H9 (cell line): Measurements from ENCODE around the gene INHBC. TPM values are rescaled to one million over a fixed set of nuclear protein-coding genes. Genes with fewer than 3 reads are reported as not detected.

Source experiments
- DNase-seq: peaks from one replicate; pipeline ENCODE4 v3.0.0-alpha.2; 2017
- H2AFZ ChIP-seq: one replicate; pipeline ENCODE4 v1.6.1; 2013; ENCODE audit warnings: mild to moderate bottlenecking, low read length, control low read depth, moderate library complexity
- H2AK5ac ChIP-seq: 2 replicates; pipeline ENCODE4 v1.6.1; 2013; ENCODE audit warnings: low read length, control low read depth, mixed read lengths; ENCODE audit not compliant: insufficient read length
- H2BK120ac ChIP-seq: one replicate; pipeline ENCODE4 v1.6.1; 2013; ENCODE audit warnings: low read depth, mild to moderate bottlenecking, low read length, control low read depth, inconsistent platforms; ENCODE audit not compliant: poor library complexity, severe bottlenecking
- H2BK12ac ChIP-seq: 2 replicates; pipeline ENCODE4 v1.6.1; 2013; ENCODE audit warnings: low read length, control low read depth, mixed read lengths, low read depth; ENCODE audit not compliant: insufficient read length
- H2BK15ac ChIP-seq: 2 replicates; pipeline ENCODE4 v1.6.1; 2013; ENCODE audit warnings: low read depth, low read length, control low read depth
- H2BK20ac ChIP-seq: one replicate; pipeline ENCODE4 v1.6.1; 2013; ENCODE audit warnings: low read depth, mild to moderate bottlenecking, low read length, control low read depth, inconsistent platforms; ENCODE audit not compliant: poor library complexity, severe bottlenecking
- H2BK5ac ChIP-seq: 2 replicates; pipeline ENCODE4 v1.6.1; 2013; ENCODE audit warnings: low read length, control low read depth, mixed read lengths; ENCODE audit not compliant: insufficient read length
- H3K14ac ChIP-seq: 2 replicates; pipeline ENCODE4 v1.6.1; 2013; ENCODE audit warnings: low read length, control low read depth; ENCODE audit not compliant: insufficient read depth
- H3K18ac ChIP-seq: 2 replicates; pipeline ENCODE4 v1.6.1; 2013; ENCODE audit warnings: low read depth, mild to moderate bottlenecking, mixed read lengths, low read length, control low read depth; ENCODE audit not compliant: insufficient read length
- H3K23ac ChIP-seq: 2 replicates; pipeline ENCODE4 v1.6.1; 2013; ENCODE audit warnings: low read length, control low read depth, mixed read lengths, low read depth; ENCODE audit not compliant: insufficient read length
- H3K23me2 ChIP-seq: 2 replicates; pipeline ENCODE4 v1.6.1; 2013; ENCODE audit warnings: low read depth, mild to moderate bottlenecking, mixed read lengths, low read length, control low read depth; ENCODE audit not compliant: insufficient read length, poor library complexity, severe bottlenecking
- H3K27ac ChIP-seq: 2 replicates; pipeline ENCODE4 v1.5.1; 2013; ENCODE audit warnings: low read length, control low read depth, mixed read lengths, low read depth; ENCODE audit not compliant: insufficient read length
- H3K27me3 ChIP-seq: 2 replicates; pipeline ENCODE4 v1.6.1; 2013; ENCODE audit warnings: low read length, control low read depth, inconsistent platforms; ENCODE audit not compliant: insufficient read depth
- H3K4ac ChIP-seq: 2 replicates; pipeline ENCODE4 v1.6.1; 2013; ENCODE audit warnings: low read depth, mild to moderate bottlenecking, control low read depth, inconsistent platforms, low read length, moderate library complexity
- H3K4me1 ChIP-seq: 2 replicates; pipeline ENCODE4 v1.6.1; 2013; ENCODE audit warnings: low read length, control low read depth, inconsistent platforms; ENCODE audit not compliant: insufficient read depth
- H3K4me2 ChIP-seq: 2 replicates; pipeline ENCODE4 v1.6.1; 2013; ENCODE audit warnings: low read length, control low read depth, mixed read lengths; ENCODE audit not compliant: insufficient read length, insufficient read depth
- H3K56ac ChIP-seq: 2 replicates; pipeline ENCODE4 v1.6.1; 2013; ENCODE audit warnings: low read depth, mild to moderate bottlenecking, mixed read lengths, low read length, control low read depth; ENCODE audit not compliant: insufficient read length
- H3K79me1 ChIP-seq: 2 replicates; pipeline ENCODE4 v1.6.1; 2013; ENCODE audit warnings: low read depth, mild to moderate bottlenecking, moderate library complexity, low read length, control low read depth, inconsistent platforms; ENCODE audit not compliant: insufficient read depth, poor library complexity, severe bottlenecking
- H3K79me2 ChIP-seq: 2 replicates; pipeline ENCODE4 v1.6.1; 2013; ENCODE audit warnings: low read length, control low read depth, inconsistent platforms; ENCODE audit not compliant: insufficient read depth
- H3K9ac ChIP-seq: 2 replicates; pipeline ENCODE4 v1.6.1; 2013; ENCODE audit warnings: low read length, control low read depth, mixed read lengths; ENCODE audit not compliant: insufficient read length; ENCODE audit errors: extremely low read depth
- H3K9me3 ChIP-seq: one replicate; pipeline ENCODE4 v1.6.1; 2013; ENCODE audit warnings: low read depth, low read length, inconsistent platforms; ENCODE audit not compliant: control insufficient read depth
- H3T11ph ChIP-seq: one replicate; pipeline ENCODE4 v1.6.1; 2013; ENCODE audit warnings: mild to moderate bottlenecking, low read length, control low read depth, inconsistent platforms
- H4K20me1 ChIP-seq: one replicate; pipeline ENCODE4 v1.6.1; 2013; ENCODE audit not compliant: control insufficient read depth, insufficient read length, insufficient read depth
- H4K5ac ChIP-seq: 2 replicates; pipeline ENCODE4 v1.6.1; 2013; ENCODE audit warnings: low read depth, mild to moderate bottlenecking, mixed read lengths, low read length, control low read depth; ENCODE audit not compliant: insufficient read length
- H4K8ac ChIP-seq: replicated peaks from 2 replicates; pipeline ENCODE4 v1.6.1; 2013; ENCODE audit warnings: low read length, control low read depth, mixed read lengths, low read depth; ENCODE audit not compliant: insufficient read length
- H4K91ac ChIP-seq: 2 replicates; pipeline ENCODE4 v1.6.1; 2013; ENCODE audit warnings: low read depth, mild to moderate bottlenecking, moderate library complexity, mixed read lengths, low read length, control low read depth; ENCODE audit not compliant: insufficient read length
- H3K27ac Mint-ChIP-seq, 3 experiments: 2 replicates in 2 of 3; 3 replicates in 1 of 3; pipeline ENCODE4 v1.8.0; 2020 to 2021; ENCODE audit warnings: mixed read lengths in 3 of 3, mild to moderate bottlenecking in 1 of 3, moderate library complexity in 1 of 3
- H3K27me3 Mint-ChIP-seq: 2 replicates; pipeline ENCODE4 v1.8.0; 2021; ENCODE audit warnings: low read depth, mild to moderate bottlenecking, moderate library complexity, mixed read lengths
- H3K36me3 Mint-ChIP-seq, 3 experiments: 2 replicates in 2 of 3; 3 replicates in 1 of 3; pipeline ENCODE4 v1.8.0; 2020 to 2021; ENCODE audit warnings: low read depth in 3 of 3, mixed read lengths in 3 of 3; ENCODE audit not compliant: insufficient read depth in 1 of 3
- H3K4me1 Mint-ChIP-seq, 2 experiments: 2 replicates each; pipeline ENCODE4 v1.8.0; 2020; ENCODE audit warnings: mixed read lengths in 2 of 2
- H3K4me3 Mint-ChIP-seq, 2 experiments: 2 replicates in 1 of 2; 3 replicates in 1 of 2; pipeline ENCODE4 v1.8.0; 2020 to 2021; ENCODE audit warnings: mild to moderate bottlenecking in 2 of 2, mixed read lengths in 2 of 2, moderate library complexity in 1 of 2
- H3K9me3 Mint-ChIP-seq, 2 experiments: 2 replicates in 1 of 2; 3 replicates in 1 of 2; pipeline ENCODE4 v1.8.0; 2020; ENCODE audit warnings: mild to moderate bottlenecking in 2 of 2, mixed read lengths in 2 of 2, moderate library complexity in 1 of 2
- CTCF ChIP-seq: fragments of 200-600 bp; sonication (generic); conservative IDR thresholded peaks from 3 replicates; pipeline ENCODE4 v1.8.0; 2021; ENCODE audit warnings: antibody characterized with exemption, mild to moderate bottlenecking
- WGBS: extraction: QIAGEN DNeasy Blood & Tissue Kit; methylation state at CpG from one replicate; pipeline ENCODE4 v1.1.7; 2013; ENCODE audit warnings: missing lambda C conversion rate, low lambda C conversion rate, mixed read lengths; ENCODE audit not compliant: insufficient read length; ENCODE audit errors: extremely low coverage; 5-methylcytosine and 5-hydroxymethylcytosine counted together
- total RNA-seq: library from RNA; stranded (reverse); gene quantifications from 2 replicates; pipeline ENCODE4 v1.2.1, GENCODE V29; 2021

The INHBC gene
- total RNA-seq, 1 experiment from 2014 or later, result not detected

GRCh38 chr12:57438400-57438799 is 3.8 kb downstream of the INHBC start:
- no peak overlapping the region for H3K27ac ChIP-seq
- H3K9ac ChIP-seq, result no peak overlapping the region
- no peaks in the 10 kb centered on the region for H3K9me3 ChIP-seq
- no peak for TF ChIP-seq CTCF
- no peaks in the 10 kb centered on the region for H3K79me2 ChIP-seq
- peaks cover 4 to 9% of the 10 kb centered on the region in 2 experiments; a peak in 2 of 4 replicates for H3K4me1 Mint-ChIP-seq
- H3K9me3 Mint-ChIP-seq, result peaks cover 9 to 13% of the 10 kb centered on the region in 2 experiments
- no peak overlapping the region for H4K5ac ChIP-seq
- no peak overlapping the region for H3K56ac ChIP-seq
- no peak overlapping the region for H4K8ac ChIP-seq
- no peak overlapping the region for H2BK15ac ChIP-seq
- no CpG with 5 or more reads among the region's 1 CpG for WGBS
- H3K4me3 Mint-ChIP-seq, result no peak overlapping the region
- peaks cover 4% of the 10 kb centered on the region; the same call in 1 of the 2 replicates for H3K27me3 Mint-ChIP-seq
- no peak overlapping the region for H3T11ph ChIP-seq
- H3K23me2 ChIP-seq, result no peaks in the 10 kb centered on the region
- no peak overlapping the region for H3K4me2 ChIP-seq
- no peak overlapping the region for H2BK20ac ChIP-seq
- H2BK120ac ChIP-seq, result no peak overlapping the region
- no peak overlapping the region for H4K91ac ChIP-seq
- no peak overlapping the region for H3K23ac ChIP-seq
- no peak overlapping the region for H3K4ac ChIP-seq
- no peak for DNase-seq
- H2AFZ ChIP-seq, result no peak overlapping the region
- H3K79me1 ChIP-seq, result no peaks in the 10 kb centered on the region
- no peak overlapping the region for H3K14ac ChIP-seq
- no peak overlapping the region for H2AK5ac ChIP-seq
- H3K4me1 ChIP-seq, result no peaks in the 10 kb centered on the region
- H2BK12ac ChIP-seq, result no peak overlapping the region
- peaks cover 2 to 8% (median 4%) of the 10 kb centered on the region in 3 experiments; a peak in 4 of 7 replicates for H3K36me3 Mint-ChIP-seq
- H3K27ac Mint-ChIP-seq, result no peak overlapping the region
- H2BK5ac ChIP-seq, result no peak overlapping the region
- H4K20me1 ChIP-seq, result no peaks in the 10 kb centered on the region
- H3K18ac ChIP-seq, result no peak overlapping the region
- no peaks in the 10 kb centered on the region for H3K27me3 ChIP-seq
